Tibial nerve (tissue), 4 donors: Measurements from ENCODE around the gene NFATC3.

Source experiments
- EP300 ChIP-seq, 2 donors: sonication (generic); formaldehyde crosslinking; IDR thresholded peaks; one replicate each; pipeline ENCODE4 v1.6.1; 2017; ENCODE audit warnings: antibody characterized with exemption in 2 of 2, mild to moderate bottlenecking in 1 of 2
- POLR2A ChIP-seq, 2 donors: fragments of 450-650 bp; IDR thresholded peaks; one replicate each; pipeline ENCODE4 v1.6.1; 2017; ENCODE audit warnings: antibody characterized with exemption in 2 of 2, mild to moderate bottlenecking in 2 of 2, moderate library complexity in 2 of 2
- TF ChIP-seq, protein P1 (sequence below), 5 experiments: fragments of 200-600 bp in 3 of 5; fragments of 450-650 bp in 2 of 5; sonication (generic) in 3 of 5; IDR thresholded peaks; one replicate each; pipeline ENCODE4 v1.5.1; 2016 to 2019; ENCODE audit warnings: antibody characterized with exemption in 5 of 5, mild to moderate bottlenecking in 3 of 5, moderate library complexity in 2 of 5

DNA sequence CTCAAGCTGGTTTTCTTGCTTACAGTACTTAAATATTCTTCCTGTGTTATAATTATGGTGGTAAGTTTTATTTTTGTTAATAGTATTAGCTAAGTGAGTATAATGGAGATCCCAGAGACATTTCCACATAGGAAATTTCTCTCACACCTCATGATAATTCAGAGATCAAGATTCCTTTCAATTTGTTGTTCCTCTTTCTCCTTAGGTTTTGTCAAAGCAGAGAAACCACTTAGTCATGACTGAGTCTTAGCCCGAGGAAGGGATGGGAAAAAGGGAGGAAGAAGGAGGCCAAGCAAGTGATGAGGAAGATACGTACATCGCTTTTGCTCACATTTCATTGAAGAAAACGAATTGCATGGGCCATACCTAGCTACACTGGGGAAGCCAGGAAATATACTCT, 132.3 kb downstream of the NFATC3 start:
- TF ChIP-seq, protein P1, sequence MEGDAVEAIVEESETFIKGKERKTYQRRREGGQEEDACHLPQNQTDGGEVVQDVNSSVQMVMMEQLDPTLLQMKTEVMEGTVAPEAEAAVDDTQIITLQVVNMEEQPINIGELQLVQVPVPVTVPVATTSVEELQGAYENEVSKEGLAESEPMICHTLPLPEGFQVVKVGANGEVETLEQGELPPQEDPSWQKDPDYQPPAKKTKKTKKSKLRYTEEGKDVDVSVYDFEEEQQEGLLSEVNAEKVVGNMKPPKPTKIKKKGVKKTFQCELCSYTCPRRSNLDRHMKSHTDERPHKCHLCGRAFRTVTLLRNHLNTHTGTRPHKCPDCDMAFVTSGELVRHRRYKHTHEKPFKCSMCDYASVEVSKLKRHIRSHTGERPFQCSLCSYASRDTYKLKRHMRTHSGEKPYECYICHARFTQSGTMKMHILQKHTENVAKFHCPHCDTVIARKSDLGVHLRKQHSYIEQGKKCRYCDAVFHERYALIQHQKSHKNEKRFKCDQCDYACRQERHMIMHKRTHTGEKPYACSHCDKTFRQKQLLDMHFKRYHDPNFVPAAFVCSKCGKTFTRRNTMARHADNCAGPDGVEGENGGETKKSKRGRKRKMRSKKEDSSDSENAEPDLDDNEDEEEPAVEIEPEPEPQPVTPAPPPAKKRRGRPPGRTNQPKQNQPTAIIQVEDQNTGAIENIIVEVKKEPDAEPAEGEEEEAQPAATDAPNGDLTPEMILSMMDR (IDR thresholded peaks at IDR 0.05) = no peak
- TF ChIP-seq POLR2A (IDR thresholded peaks at IDR 0.05) (no peak), EP300 (IDR thresholded peaks at IDR 0.05) (no peak)
